SK-N-SH (cell line): ENCODE data around the gene SFMBT2.

ENCODE experiments used
- RAD21 ChIP-seq: IDR thresholded peaks from 2 replicates; pipeline ENCODE4 v1.6.1; 2012; ENCODE audit warnings: mild to moderate bottlenecking, low read length
- SMC3 ChIP-seq: IDR thresholded peaks from 2 replicates; pipeline ENCODE4 v1.6.1; 2012; ENCODE audit warnings: low read depth, low read length, improper control_type of control experiment
- YY1 ChIP-seq: IDR thresholded peaks from 2 replicates; pipeline ENCODE4 v1.4.0; 2012; ENCODE audit warnings: low read depth, mild to moderate bottlenecking
- TF ChIP-seq, protein P1 (sequence below): IDR thresholded peaks from 2 replicates; pipeline ENCODE4 v1.6.1; 2012; ENCODE audit warnings: mild to moderate bottlenecking, low read depth, low read length, moderate library complexity
- TF ChIP-seq, protein P2 (sequence below): fragments of 200-600 bp; sonication (generic); IDR thresholded peaks from 2 replicates; pipeline ENCODE4 v1.6.1; 2017; ENCODE audit warnings: antibody characterized with exemption, mild to moderate bottlenecking, moderate library complexity

DNA sequence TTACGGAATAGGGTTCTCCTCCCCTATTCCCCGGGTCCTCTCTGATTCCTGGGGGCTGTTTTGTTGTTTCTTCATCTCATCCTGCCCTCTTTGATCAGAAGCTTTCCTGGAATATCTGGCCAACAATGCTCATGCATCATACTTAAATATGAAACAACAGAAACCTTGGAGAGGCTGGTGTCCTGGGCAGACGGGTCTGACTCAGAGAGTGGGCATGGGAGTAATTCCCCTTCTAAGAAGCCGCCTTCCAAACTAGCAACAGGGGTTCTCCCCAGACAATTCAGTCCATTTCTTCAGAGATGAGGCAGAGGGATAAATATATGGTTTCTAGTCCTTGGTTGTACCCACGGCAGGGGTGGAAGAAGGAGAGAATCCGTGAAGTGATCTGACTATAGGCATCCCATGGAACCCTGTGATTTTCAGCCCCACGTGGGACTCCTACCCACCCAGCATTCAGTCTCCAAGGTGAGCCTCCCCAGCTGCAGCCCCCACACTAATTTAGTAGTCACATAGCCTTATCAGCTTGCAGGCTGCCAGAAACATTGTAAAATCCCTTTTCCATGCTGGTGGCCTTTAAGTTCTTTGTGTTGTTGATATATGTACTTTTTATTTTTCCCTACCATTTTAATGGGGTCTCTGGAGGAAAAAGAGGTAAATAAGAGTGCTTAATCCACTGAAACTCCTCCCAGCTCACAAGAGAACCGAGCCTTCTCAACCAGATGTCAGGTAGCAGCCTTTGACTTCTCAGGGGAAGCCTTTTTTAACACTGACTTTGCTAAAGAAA lies 119.2 kb downstream of the SFMBT2 start:
- TF ChIP-seq, protein P1, sequence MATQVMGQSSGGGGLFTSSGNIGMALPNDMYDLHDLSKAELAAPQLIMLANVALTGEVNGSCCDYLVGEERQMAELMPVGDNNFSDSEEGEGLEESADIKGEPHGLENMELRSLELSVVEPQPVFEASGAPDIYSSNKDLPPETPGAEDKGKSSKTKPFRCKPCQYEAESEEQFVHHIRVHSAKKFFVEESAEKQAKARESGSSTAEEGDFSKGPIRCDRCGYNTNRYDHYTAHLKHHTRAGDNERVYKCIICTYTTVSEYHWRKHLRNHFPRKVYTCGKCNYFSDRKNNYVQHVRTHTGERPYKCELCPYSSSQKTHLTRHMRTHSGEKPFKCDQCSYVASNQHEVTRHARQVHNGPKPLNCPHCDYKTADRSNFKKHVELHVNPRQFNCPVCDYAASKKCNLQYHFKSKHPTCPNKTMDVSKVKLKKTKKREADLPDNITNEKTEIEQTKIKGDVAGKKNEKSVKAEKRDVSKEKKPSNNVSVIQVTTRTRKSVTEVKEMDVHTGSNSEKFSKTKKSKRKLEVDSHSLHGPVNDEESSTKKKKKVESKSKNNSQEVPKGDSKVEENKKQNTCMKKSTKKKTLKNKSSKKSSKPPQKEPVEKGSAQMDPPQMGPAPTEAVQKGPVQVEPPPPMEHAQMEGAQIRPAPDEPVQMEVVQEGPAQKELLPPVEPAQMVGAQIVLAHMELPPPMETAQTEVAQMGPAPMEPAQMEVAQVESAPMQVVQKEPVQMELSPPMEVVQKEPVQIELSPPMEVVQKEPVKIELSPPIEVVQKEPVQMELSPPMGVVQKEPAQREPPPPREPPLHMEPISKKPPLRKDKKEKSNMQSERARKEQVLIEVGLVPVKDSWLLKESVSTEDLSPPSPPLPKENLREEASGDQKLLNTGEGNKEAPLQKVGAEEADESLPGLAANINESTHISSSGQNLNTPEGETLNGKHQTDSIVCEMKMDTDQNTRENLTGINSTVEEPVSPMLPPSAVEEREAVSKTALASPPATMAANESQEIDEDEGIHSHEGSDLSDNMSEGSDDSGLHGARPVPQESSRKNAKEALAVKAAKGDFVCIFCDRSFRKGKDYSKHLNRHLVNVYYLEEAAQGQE, result no peak
- TF ChIP-seq RAD21 (no peak), YY1 (no peak), SMC3 (no peak)
- TF ChIP-seq, protein P2, sequence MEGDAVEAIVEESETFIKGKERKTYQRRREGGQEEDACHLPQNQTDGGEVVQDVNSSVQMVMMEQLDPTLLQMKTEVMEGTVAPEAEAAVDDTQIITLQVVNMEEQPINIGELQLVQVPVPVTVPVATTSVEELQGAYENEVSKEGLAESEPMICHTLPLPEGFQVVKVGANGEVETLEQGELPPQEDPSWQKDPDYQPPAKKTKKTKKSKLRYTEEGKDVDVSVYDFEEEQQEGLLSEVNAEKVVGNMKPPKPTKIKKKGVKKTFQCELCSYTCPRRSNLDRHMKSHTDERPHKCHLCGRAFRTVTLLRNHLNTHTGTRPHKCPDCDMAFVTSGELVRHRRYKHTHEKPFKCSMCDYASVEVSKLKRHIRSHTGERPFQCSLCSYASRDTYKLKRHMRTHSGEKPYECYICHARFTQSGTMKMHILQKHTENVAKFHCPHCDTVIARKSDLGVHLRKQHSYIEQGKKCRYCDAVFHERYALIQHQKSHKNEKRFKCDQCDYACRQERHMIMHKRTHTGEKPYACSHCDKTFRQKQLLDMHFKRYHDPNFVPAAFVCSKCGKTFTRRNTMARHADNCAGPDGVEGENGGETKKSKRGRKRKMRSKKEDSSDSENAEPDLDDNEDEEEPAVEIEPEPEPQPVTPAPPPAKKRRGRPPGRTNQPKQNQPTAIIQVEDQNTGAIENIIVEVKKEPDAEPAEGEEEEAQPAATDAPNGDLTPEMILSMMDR, result no peak
